Activated CD4-positive, CD25-positive, alpha-beta regulatory T cell treated with anti-CD3 and anti-CD28 coated beads, Interleukin-2, amount 50 U/mL, for 72 hours (primary cell): Measurements from ENCODE around the gene KIRREL3.

ENCODE experiments used
- DNase-seq: peaks from one replicate; pipeline ENCODE4 v3.0.0; 2021

Gene KIRREL3

GRCh38 chr11:126901783-126902182, 98.8 kb downstream of the KIRREL3 start:
- DNase-seq, result no peak

- DNase-seq, result no peak
These were observed 100.4 kb downstream of the KIRREL3 start for GRCh38 chr11:126899961-126900748.

- no peak for DNase-seq
These were observed 101.8 kb downstream of the KIRREL3 start for GRCh38 chr11:126898802-126899201.

GRCh38 chr11:126897430-126897829, 103.1 kb downstream of the KIRREL3 start:
- no peak for DNase-seq

GRCh38 chr11:126896025-126896424, 104.5 kb downstream of the KIRREL3 start:
- DNase-seq, result no peak

- no peak for DNase-seq
These were observed 106.8 kb downstream of the KIRREL3 start for GRCh38 chr11:126893796-126894195.

- no peak for DNase-seq
These were observed 107.8 kb downstream of the KIRREL3 start for GRCh38 chr11:126892756-126893155.

- no peak for DNase-seq
These were observed 108.9 kb downstream of the KIRREL3 start for GRCh38 chr11:126891556-126892217.

- DNase-seq, result no peak
These were observed 110.0 kb downstream of the KIRREL3 start for GRCh38 chr11:126890561-126890960.

GRCh38 chr11:126888115-126888712, 112.4 kb downstream of the KIRREL3 start:
- no peak for DNase-seq

- no peak for DNase-seq
These were observed 113.9 kb downstream of the KIRREL3 start for GRCh38 chr11:126886636-126887035.

- no peak for DNase-seq
These were observed 114.5 kb downstream of the KIRREL3 start for GRCh38 chr11:126886085-126886484.

GRCh38 chr11:126884594-126884993, 116.0 kb downstream of the KIRREL3 start:
- DNase-seq, result no peak

- DNase-seq, result no peak
These were observed 116.4 kb downstream of the KIRREL3 start for GRCh38 chr11:126884192-126884591.

GRCh38 chr11:126880872-126881271, 119.7 kb downstream of the KIRREL3 start:
- no peak for DNase-seq

GRCh38 chr11:126879516-126879915, 121.1 kb downstream of the KIRREL3 start:
- DNase-seq, result no peak

GRCh38 chr11:126878913-126879482, 121.6 kb downstream of the KIRREL3 start:
- no peak for DNase-seq

- no peak for DNase-seq
These were observed 125.7 kb downstream of the KIRREL3 start for GRCh38 chr11:126874831-126875230.

- DNase-seq, result no peak
These were observed 126.3 kb downstream of the KIRREL3 start for GRCh38 chr11:126874276-126874675.

- DNase-seq, result no peak
These were observed 128.8 kb downstream of the KIRREL3 start for GRCh38 chr11:126871792-126872191.

- no peak for DNase-seq
These were observed 130.5 kb downstream of the KIRREL3 start for GRCh38 chr11:126870021-126870420.

GRCh38 chr11:126868741-126869140, 131.8 kb downstream of the KIRREL3 start:
- DNase-seq, result no peak

GRCh38 chr11:126864934-126865333, 135.6 kb downstream of the KIRREL3 start:
- DNase-seq, result no peak
